GM21576 (cell line): ENCODE results near the gene ACE.
"Not testable (repeated sequence)": the region's sequence is repeated elsewhere in the genome, so short reads cannot be mapped to it uniquely, and the experiment has no call there.

Experiments
- ATAC-seq: cut with Tn5 transposase; IDR thresholded peaks from one replicate; pipeline ENCODE4 v1.9.1; 2021; ENCODE audit warnings: mild to moderate bottlenecking, moderate library complexity; ENCODE audit not compliant: unreplicated experiment

The ACE gene

GRCh38 chr17:63443053-63443452 is 33.8 kb upstream of the ACE start:
- no peak for ATAC-seq

GRCh38 chr17:63444457-63444856 is 32.4 kb upstream of the ACE start:
- no peak for ATAC-seq

- ATAC-seq = no peak
These were observed 31.8 kb upstream of the ACE start for GRCh38 chr17:63445065-63445464.

GRCh38 chr17:63445571-63445953 is 31.3 kb upstream of the ACE start:
- no peak for ATAC-seq

- peak; percentile 48 for ATAC-seq
These were observed 30.7 kb upstream of the ACE start, which contains the start of gene CYB561 for GRCh38 chr17:63445954-63446752. Gene CYB561, minus strand, starts transcription at chr17:63446306. Its CDS starts 8,759 bp downstream, at chr17:63437547.

GRCh38 chr17:63446753-63447470 is 29.9 kb upstream of the ACE start:
- ATAC-seq = peak; percentile 17

GRCh38 chr17:63447471-63448009 is 29.3 kb upstream of the ACE start:
- ATAC-seq = no peak

GRCh38 chr17:63448655-63449054 is 28.2 kb upstream of the ACE start:
- ATAC-seq = no peak

GRCh38 chr17:63450551-63450950 is 26.3 kb upstream of the ACE start:
- ATAC-seq = no peak

- no peak for ATAC-seq
These were observed 25.7 kb upstream of the ACE start for GRCh38 chr17:63451150-63451549.

GRCh38 chr17:63452046-63452961 is 24.6 kb upstream of the ACE start:
- no peak for ATAC-seq

GRCh38 chr17:63452962-63453551 is 23.8 kb upstream of the ACE start:
- no peak for ATAC-seq

- ATAC-seq = not testable (repeated sequence)
These were observed 22.5 kb upstream of the ACE start for GRCh38 chr17:63454357-63454756.

GRCh38 chr17:63454915-63455314 is 21.9 kb upstream of the ACE start:
- no peak for ATAC-seq

GRCh38 chr17:63455417-63455816 is 21.4 kb upstream of the ACE start:
- no peak for ATAC-seq

GRCh38 chr17:63458478-63458877 is 18.4 kb upstream of the ACE start:
- no peak for ATAC-seq

- ATAC-seq = no peak
These were observed 16.8 kb upstream of the ACE start for GRCh38 chr17:63460018-63460417.

- ATAC-seq = no peak
These were observed 13.1 kb upstream of the ACE start for GRCh38 chr17:63463771-63464170.

- ATAC-seq = no peak
These were observed 12.1 kb upstream of the ACE start for GRCh38 chr17:63464691-63465236.

GRCh38 chr17:63468099-63468498 is 8.8 kb upstream of the ACE start:
- ATAC-seq = not testable (repeated sequence)
